Tongue (tissue), 2 donors: ENCODE measurements around the gene SLC39A7. TPM values are rescaled to one million over a fixed set of nuclear protein-coding genes. Genes with fewer than 3 reads are reported as not detected.
A peak's percentile ranks its signal among the peaks of the same experiment; 100 is the strongest.

Experiments used
- DNase-seq: peaks from one replicate; pipeline ENCODE4 v3.0.0-alpha.2; 2015
- total RNA-seq: library from RNA; depleted of rRNA; stranded (reverse); fragments of >200 nt; gene quantifications from one replicate; pipeline ENCODE4 v1.2.3, GENCODE V29; 2014

The SLC39A7 gene
- total RNA-seq, 1 donor from 2014 or later: 70.4 TPM

DNA sequence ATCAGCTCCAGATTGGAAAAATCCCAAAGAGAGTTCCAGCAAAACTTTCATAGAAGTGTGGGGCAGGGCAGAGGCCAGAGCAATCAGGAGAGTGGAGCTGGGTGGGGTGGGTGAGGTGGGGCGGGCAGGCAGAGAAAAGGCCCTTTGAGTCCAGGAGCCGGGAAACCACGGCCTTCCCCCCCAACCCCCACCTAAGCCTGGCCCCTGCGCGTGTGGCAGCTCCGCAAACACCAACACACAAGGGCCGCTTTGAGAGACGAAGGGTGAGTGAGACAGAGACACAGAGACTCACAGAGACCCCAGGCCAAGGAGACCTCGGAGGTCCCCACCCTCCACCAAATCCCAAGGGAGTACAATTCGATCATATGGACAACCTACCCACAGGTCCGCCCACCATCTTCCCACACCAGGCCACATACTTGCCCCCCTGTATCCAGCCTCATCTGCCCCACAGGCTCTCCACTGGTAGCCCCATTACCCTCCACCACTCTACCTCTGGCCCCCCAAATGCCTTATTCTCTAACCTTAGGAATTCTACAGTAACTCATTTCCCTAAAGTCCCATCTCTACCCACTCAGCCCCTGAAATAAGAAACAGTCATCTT is 10.1 kb upstream of the SLC39A7 start:
- DNase-seq: no peak

DNA sequence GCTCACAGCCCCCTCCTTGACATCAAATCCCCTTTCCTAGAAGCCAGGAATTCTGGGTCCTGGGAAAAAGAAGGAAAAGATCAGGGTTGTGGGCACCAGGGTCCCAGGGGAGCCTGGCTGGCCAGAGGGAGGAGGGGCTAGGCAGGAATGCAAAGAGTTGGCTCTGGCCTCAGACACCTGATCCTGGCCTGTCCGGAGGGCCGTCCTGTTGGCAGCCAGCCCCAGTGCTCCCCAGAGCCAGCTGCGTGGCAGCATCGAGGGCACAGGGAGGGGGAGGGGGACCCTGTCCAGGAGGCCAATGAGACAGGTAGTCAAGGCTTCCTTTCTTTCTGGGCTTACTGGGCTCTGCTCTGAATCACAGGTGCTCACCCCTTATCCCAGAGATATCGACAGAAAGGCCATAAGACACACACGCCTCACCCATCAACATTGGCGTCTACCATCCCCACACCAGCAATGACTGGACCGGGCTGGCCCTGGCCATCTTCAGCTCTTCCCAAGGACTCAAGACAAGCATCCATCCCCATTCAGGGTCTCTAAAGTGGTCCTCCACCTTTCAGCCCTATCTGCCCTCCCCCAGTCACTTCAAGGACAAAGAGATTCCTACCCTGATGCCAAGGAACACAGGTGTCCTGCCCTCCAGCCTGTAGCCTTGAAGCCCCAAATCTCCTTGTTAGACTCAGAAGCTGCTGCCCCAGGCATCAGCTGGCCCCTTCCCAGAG is 9.1 kb upstream of the SLC39A7 start:
- peak; percentile 63 for DNase-seq

GRCh38 chr6:33192105-33192646 is 8.5 kb upstream of the SLC39A7 start, which contains the start of gene COL11A2:
Gene COL11A2, minus strand, starts transcription at chr6:33192467. Its CDS starts 227 bp downstream, at chr6:33192240.
- peak; percentile 46 for DNase-seq

DNA sequence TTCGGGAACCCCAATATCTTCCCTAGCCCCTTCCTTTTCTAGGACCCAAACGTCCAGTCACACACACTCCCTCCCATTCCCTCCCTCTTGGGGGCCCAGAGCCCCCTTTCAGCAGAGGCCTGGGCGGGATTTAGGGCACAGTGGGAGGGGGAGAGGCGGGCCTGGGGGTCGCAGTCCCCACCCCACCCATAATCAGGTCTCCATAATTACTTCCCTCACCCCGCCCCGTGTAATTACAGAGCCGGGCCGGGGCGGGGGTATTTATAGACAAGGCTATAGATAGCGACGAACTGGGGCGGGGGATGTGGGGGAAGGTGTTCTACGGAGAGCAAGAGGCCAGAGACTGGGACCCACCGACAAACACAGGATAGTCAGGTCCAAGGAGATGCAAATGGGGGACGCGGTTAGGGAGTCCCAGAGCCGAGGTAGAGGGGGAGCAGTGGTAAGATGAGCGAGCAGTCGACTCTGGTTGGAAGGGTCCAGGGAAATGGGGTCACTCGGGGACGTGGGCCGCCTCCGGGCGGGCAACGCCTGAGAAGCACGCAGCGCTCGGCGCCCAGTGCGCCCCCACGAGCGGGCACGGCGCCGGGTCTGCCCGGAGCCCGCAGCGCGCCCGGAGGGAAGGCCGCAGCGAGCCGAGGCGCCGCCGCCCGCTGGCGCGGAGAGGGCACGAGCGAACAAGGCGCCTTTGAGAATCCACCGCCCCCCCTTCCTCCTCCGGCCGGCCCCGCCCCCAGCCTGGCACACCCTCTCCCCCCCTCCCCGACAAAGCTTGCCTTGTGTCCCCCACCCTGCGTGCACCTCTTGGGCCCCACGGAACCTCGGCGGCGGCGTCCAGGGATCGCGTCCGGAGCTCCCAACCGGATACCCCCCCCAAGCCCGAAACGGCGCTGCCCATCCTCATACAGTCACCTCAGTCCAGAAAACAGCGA is 7.7 kb upstream of the SLC39A7 start:
- peak; percentile 65 for DNase-seq

GRCh38 chr6:33193619-33194018 is 7.0 kb upstream of the SLC39A7 start:
- DNase-seq: no peak

GRCh38 chr6:33194431-33194979 is 6.2 kb upstream of the SLC39A7 start:
- DNase-seq: no peak

DNA sequence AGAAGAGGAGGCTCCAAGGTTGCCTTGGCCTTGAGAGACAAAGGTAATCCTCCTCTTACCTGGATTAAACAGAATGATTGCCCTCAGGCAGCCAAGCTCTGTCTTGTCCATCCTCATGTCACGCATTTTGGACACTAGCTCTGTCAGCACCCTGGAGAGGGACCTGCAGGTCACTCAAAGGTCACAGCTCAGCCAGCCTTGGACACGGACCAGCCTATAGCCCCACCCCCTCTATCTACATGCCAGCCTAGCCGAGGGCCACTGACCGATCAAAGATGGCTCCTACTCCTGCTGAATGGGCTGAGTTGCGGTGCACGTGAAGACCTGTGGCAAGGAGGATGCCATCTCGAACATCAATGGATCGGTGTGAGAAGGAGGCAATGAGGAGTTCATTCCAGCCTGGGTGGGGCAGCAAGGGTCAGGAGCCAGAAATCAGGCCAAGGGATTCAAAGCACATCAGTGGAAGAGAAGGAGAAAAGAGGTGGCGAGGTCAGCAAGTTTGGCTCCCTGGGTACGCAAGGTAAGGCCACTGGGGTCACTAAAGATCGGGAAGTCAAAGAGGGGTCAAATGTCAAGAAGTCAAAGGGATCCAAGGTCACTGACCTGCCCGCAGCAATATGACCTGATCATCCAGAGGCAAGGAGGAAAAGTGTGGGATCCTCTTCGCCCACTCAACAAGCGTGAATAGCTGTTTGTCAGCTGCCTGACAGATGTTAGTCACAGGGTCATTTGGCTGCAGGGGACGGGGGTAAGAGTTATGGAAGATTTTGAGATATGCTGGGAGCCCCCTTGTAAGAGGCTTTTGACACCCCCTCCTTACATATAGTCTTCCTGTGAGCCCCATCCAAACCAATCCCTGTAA is 5.1 kb upstream of the SLC39A7 start:
- no peak for DNase-seq

GRCh38 chr6:33197431-33198048 is 3.1 kb upstream of the SLC39A7 start:
- peak; percentile 73 for DNase-seq

GRCh38 chr6:33198159-33198852 is 2.4 kb upstream of the SLC39A7 start:
- no peak for DNase-seq

DNA sequence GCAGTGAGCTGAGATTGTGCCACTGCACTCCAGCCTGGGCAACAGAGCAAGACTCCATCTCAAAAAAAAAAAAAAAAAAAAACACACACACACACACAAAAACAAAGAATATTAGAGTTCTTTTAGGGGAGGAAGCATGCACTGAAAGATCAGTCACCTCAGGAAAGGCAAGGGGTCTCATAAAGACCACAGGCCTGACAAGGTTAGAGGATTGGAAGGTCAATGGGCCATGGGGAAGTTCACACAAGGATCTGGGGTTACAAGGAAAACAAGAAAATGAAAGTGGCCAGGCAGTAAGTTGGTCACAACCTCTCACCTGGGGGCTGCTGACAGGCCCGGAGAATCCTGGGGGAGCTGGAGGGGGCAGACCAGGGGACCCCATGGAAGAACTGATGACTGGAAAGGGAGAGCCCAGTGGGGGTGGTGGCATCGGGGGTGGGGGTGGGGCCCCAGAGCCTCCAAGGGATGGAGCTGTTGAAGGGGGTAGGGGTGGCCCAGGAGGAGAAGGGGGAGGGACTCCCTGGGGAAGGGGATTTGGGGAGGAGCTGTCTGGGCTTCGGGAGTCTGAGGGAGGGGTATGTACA is 1.7 kb upstream of the SLC39A7 start:
- DNase-seq: no peak

DNA sequence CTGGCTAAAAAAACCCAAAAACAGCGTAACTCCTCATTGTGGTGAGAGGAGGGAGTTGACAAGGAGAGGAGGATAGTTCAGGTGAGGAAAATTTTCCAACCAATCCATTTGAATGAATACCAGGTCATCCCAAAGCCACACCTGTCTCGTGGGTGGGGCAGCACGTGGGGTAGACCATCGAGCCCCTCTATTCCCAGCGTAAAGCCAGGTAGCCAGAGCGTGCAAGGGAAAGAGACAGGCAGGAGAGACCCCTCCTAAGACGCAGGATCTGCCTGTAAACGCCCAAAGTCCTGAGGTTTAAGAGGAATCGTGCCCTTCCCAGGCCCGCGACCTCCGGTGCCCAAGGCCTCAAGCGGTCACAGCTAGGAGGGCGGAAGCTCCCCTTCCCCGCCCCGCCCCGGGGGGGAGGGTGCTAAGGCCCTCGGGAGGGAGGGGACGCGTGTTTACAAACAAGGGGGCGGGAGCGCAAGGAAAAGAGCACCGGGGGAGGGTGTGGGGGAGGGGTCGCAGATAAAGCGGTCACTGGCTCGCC is 914 bp upstream of the SLC39A7 start:
- no peak for DNase-seq

- no peak for DNase-seq
These were observed 479 bp downstream of the SLC39A7 start for GRCh38 chr6:33201147-33201545.

DNA sequence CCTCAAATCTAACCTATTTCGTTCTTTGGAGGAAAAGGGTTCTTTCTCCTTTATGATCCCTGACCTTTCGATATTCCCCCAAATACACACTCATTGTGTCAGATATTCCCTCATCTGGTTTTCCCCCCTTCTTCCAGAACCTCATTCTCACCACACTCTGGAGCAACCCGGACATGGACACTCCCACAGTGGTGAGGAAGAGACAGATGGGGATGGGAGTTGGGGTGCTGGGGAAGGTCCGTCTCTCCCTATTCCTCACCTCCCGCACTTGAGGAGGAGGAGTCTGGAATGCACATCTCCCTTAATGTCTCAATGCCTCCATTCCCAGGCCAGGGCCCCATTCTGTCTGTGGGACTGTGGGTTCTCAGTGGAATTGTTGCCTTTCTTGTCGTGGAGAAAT is 1.3 kb downstream of the SLC39A7 start:
- no peak for DNase-seq

DNA sequence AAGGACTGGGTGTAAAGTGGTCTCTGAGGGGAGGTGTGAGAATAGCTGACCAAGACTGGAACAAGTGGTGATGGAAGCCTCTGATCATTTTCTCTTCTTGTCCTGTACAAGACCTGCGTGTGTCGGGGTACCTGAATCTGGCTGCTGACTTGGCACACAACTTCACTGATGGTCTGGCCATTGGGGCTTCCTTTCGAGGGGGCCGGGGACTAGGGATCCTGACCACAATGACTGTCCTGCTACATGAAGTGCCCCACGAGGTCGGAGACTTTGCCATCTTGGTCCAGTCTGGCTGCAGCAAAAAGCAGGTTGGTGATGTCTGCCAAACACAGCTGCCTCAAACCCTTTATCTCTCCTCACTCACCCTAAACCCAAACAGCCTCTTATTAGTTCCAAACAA is 2.1 kb downstream of the SLC39A7 start:
- no peak for DNase-seq

- DNase-seq: no peak
These were observed 2.9 kb downstream of the SLC39A7 start for GRCh38 chr6:33203443-33204164.

DNA sequence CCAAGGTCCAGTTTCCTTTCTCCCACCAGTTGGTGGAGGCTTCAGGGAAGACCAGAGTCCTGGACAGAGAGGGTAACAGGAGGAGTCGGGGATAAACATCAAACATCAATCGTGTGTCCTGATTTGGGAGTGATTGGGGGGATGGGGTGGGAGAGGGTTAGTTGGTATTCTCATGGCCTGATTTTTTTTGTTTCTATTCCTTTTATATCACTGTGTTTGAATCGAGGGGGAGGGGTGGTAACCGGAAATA is 3.4 kb downstream of the SLC39A7 start:
- DNase-seq: no peak

DNA sequence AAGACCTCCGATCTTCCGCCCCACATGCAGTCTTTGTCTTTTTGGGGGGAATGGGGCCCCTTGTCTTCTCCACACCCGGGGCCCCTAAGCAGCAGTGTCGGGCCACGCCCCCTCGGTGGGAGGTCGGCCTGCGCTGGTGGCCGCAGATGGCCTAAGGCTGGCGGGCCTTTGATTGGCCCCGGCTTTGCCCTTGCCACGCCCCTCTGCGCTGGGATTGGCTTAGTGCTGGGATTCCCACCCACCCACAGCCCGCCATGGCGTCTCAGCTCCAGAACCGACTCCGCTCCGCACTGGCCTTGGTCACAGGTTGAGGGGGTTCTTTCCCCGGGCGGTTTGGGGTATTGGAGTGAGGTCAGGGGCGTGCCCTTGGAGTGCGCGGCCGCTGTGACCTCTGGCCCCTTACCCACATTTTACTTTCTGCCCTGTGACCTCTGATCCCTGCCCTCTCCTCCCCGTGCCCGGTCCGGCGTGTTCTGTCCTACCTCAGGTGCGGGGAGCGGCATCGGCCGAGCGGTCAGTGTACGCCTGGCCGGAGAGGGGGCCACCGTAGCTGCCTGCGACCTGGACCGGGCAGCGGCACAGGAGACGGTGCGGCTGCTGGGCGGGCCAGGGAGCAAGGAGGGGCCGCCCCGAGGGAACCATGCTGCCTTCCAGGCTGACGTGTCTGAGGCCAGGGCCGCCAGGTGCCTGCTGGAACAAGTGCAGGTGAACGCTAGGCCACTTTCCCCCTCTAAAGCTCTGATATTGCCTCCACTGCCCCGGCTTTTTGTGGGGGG is 3.9 kb downstream of the SLC39A7 start, which contains the start of gene HSD17B8:
Gene HSD17B8, plus strand, starts transcription at position 241 of the 776 bp plus-strand sequence. Its CDS starts 14 bp downstream, at position 255.
- peak; percentile 97 for DNase-seq
